Spleen (tissue), 11 donors: ENCODE measurements around the gene ZNF280D. TPM values are rescaled to one million over a fixed set of nuclear protein-coding genes. Genes with fewer than 3 reads are reported as not detected.

ENCODE experiments used
- DNase-seq: peaks from one replicate; pipeline ENCODE4 v3.0.0-alpha.2; 2020
- H3K27ac ChIP-seq, 8 donors: fragments of 200-600 bp; sonication (generic) in 7 of 8; 1 replicate in 4 of 8; 2 replicates in 4 of 8; pipeline versions ENCODE4 v1.5.0 to v1.8.0; 2016 to 2021; ENCODE audit warnings: inconsistent platforms in 4 of 8, mild to moderate bottlenecking in 4 of 8, moderate library complexity in 1 of 8
- H3K27me3 ChIP-seq, 7 donors: fragments of 200-600 bp; sonication (generic) in 6 of 7; replicated peaks in 1 of 7; 1 replicate in 4 of 7; 2 replicates in 3 of 7; pipeline versions ENCODE4 v1.5.0 to v1.8.0; 2016 to 2021; ENCODE audit warnings: inconsistent platforms in 3 of 7, mild to moderate bottlenecking in 1 of 7
- H3K36me3 ChIP-seq, 6 donors: fragments of 200-600 bp; sonication (generic) in 5 of 6; 1 replicate in 4 of 6; 2 replicates in 2 of 6; pipeline versions ENCODE4 v1.5.0 to v1.8.0; 2016 to 2021; ENCODE audit warnings: inconsistent platforms in 2 of 6
- H3K4me1 ChIP-seq, 6 donors: fragments of 200-600 bp; sonication (generic) in 5 of 6; 1 replicate in 3 of 6; 2 replicates in 3 of 6; pipeline versions ENCODE4 v1.5.0 to v1.8.0; 2016 to 2021; ENCODE audit warnings: inconsistent platforms in 3 of 6
- H3K4me3 ChIP-seq, 8 donors: fragments of 200-600 bp; sonication (generic) in 7 of 8; 1 replicate in 4 of 8; 2 replicates in 4 of 8; pipeline versions ENCODE4 v1.5.0 to v1.8.0; 2016 to 2021; ENCODE audit warnings: inconsistent platforms in 4 of 8, mild to moderate bottlenecking in 4 of 8, moderate library complexity in 2 of 8
- H3K9me3 ChIP-seq, 8 donors: fragments of 200-600 bp; sonication (generic) in 7 of 8; 1 replicate in 4 of 8; 2 replicates in 4 of 8; pipeline versions ENCODE4 v1.5.0 to v1.8.0; 2016 to 2021; ENCODE audit warnings: inconsistent platforms in 4 of 8
- POLR2A ChIP-seq, 3 donors: fragments of 450-650 bp; IDR thresholded peaks; one replicate each; pipeline ENCODE4 v1.5.1; 2017; ENCODE audit warnings: antibody characterized with exemption in 3 of 3, mild to moderate bottlenecking in 1 of 3
- POLR2AphosphoS5 ChIP-seq, 3 donors: sonication (generic); formaldehyde crosslinking; IDR thresholded peaks; one replicate each; pipeline ENCODE4 v1.5.1; 2017; ENCODE audit warnings: antibody characterized with exemption in 3 of 3
- WGBS, 5 donors: extraction: QIAGEN DNeasy Blood & Tissue Kit in 3 of 5; methylation state at CpG; one replicate each; pipeline versions ENCODE4 v1.1.5 to v1.1.7; 2013 to 2018; 5-methylcytosine and 5-hydroxymethylcytosine counted together
- intact Hi-C: fragments of 100-400 bp; cut with DNase I; formaldehyde crosslinking; loops from one replicate; pipeline ENCODE4 v1.15.0; 2023; ENCODE audit warnings: low total_unique reads
- polyA plus RNA-seq, 3 donors: library from polyadenylated mRNA; stranded (reverse); fragments of 200-250 nt; gene quantifications; one replicate each; pipeline ENCODE4 v1.2.1, GENCODE V29; 2013
- total RNA-seq, 7 donors: library from RNA; depleted of rRNA in 3 of 7; stranded (reverse); fragments of >200 nt in 3 of 7; fragmentation: NEBNext Ultra II Directional in 4 of 7; extraction: Animal tissue kit (Norgen Biotek cat#: 25700) in 4 of 7; gene quantifications; one replicate each; pipeline versions ENCODE4 v1.1.0 to v1.2.1, GENCODE V29; 2016 to 2021
- TF ChIP-seq, protein P1 (sequence below), 11 experiments: fragments of 200-600 bp in 7 of 11; fragments of 450-650 bp in 4 of 11; sonication (generic) in 4 of 11; IDR thresholded peaks in 8 of 11; conservative IDR thresholded peaks in 3 of 11; 1 replicate in 7 of 11; 2 replicates in 4 of 11; pipeline versions ENCODE4 v1.4.0 to v1.8.0; 2016 to 2021; ENCODE audit warnings: antibody characterized with exemption in 11 of 11, inconsistent platforms in 4 of 11, mild to moderate bottlenecking in 1 of 11
- donor health status: healthy with polysubstance abuse.
- donor health status: DM: no; HTN: no; CAD: no; lungs with moderate emphysema.
- donor health status: DM: no; HTN: no; CAD: no.
- donor health status: Bipolar disorder and iron deficiency.
- donor health status: healthy.
- donor health status: DM: no; HTN: no; CAD: no.
- donor health status: DM: yes; HTN: yes; CAD: no.

ZNF280D gene
- total and polyA plus RNA-seq, 10 donors: 15.5 to 71.3 (median 44.4) TPM

DNA sequence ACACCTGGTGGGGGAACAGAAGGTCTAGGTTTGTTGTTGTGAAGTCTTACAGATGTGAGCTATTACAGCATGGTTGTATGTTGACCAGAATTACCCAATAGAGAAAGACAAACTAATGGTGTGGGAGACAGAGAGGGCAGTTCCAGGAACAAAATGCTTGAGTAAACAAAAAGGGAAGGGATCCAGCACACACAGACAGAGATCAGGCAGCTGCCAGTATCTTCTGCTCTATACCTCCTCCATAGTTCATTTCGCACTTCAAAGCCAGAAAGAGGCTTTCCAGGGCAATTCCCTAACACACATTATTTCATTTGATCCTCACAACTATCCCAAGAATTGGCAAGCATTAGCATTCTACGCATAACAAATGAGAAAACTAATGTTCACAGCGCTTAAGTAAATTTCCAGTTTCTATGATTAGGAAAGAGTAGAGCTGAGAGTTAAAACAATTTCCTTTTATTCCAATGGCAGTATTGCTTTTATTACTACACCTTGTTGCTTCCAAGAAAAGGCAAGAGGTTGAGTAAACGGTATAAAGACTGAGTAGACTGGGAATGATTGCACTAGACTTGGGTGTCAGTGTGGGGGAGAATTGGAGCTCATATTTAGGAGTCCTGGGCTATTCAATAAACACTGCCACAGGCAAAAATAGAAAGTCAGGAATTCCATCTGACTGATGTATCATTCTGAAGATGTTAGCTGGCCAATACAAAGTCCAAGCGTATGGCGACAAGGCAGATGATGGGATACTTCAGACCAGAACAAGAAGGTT is 39.7 kb upstream of the ZNF280D start:
- H3K27me3 ChIP-seq: no peaks in the 10 kb centered on the region
- intact Hi-C loops: no loop called here
- TF ChIP-seq, protein P1, sequence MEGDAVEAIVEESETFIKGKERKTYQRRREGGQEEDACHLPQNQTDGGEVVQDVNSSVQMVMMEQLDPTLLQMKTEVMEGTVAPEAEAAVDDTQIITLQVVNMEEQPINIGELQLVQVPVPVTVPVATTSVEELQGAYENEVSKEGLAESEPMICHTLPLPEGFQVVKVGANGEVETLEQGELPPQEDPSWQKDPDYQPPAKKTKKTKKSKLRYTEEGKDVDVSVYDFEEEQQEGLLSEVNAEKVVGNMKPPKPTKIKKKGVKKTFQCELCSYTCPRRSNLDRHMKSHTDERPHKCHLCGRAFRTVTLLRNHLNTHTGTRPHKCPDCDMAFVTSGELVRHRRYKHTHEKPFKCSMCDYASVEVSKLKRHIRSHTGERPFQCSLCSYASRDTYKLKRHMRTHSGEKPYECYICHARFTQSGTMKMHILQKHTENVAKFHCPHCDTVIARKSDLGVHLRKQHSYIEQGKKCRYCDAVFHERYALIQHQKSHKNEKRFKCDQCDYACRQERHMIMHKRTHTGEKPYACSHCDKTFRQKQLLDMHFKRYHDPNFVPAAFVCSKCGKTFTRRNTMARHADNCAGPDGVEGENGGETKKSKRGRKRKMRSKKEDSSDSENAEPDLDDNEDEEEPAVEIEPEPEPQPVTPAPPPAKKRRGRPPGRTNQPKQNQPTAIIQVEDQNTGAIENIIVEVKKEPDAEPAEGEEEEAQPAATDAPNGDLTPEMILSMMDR (IDR thresholded peaks at IDR 0.05 in 8 of 11, conservative IDR thresholded peaks at IDR 0.05 in 3 of 11): no peak
- no peak for TF ChIP-seq POLR2A (IDR thresholded peaks at IDR 0.05)
- TF ChIP-seq POLR2AphosphoS5 (IDR thresholded peaks at IDR 0.05): no peak
- no peaks in the 10 kb centered on the region for H3K36me3 ChIP-seq
- peaks cover 0 to 10% (median 0%) of the 10 kb centered on the region in 6 donors for H3K4me1 ChIP-seq
- no peak for DNase-seq
- WGBS, 5 donors: 77 to 92% (median 81%) methylated on average over 6 of the region's 6 CpGs
- H3K9me3 ChIP-seq: no peaks in the 10 kb centered on the region
- H3K4me3 ChIP-seq: no peak overlapping the region
- H3K27ac ChIP-seq: no peak overlapping the region

DNA sequence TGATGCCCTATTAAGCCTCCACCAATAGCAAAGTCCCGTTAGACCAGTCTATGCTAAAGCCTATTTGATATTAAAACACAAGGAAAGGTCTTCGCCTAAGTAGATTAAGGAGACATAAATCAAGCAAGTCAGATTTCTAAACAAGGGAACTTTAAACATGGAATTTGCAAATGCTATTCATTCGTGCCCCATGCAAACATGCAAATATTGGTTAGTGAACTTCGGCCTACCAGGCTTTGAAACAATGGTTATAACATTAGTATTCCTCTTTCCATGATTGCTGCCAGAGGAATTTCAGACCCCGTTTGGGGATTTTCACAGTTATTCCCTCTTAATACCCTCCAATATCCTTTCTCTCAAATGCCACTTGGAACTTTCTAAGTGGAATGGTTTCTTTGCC is 36.9 kb upstream of the ZNF280D start:
- no peak overlapping the region for H3K4me3 ChIP-seq
- H3K4me1 ChIP-seq: peaks cover 0 to 5% (median 0%) of the 10 kb centered on the region in 6 donors
- no peak overlapping the region for H3K27ac ChIP-seq
- no peaks in the 10 kb centered on the region for H3K9me3 ChIP-seq
- 90 to 93% (median 91%) methylated on average over 5 of the region's 5 CpGs for WGBS, 5 donors
- no peak for DNase-seq
- no peaks in the 10 kb centered on the region for H3K27me3 ChIP-seq
- no peaks in the 10 kb centered on the region for H3K36me3 ChIP-seq
- intact Hi-C loops: no loop called here
- TF ChIP-seq, protein P1 (IDR thresholded peaks at IDR 0.05 in 8 of 11, conservative IDR thresholded peaks at IDR 0.05 in 3 of 11): no peak

DNA sequence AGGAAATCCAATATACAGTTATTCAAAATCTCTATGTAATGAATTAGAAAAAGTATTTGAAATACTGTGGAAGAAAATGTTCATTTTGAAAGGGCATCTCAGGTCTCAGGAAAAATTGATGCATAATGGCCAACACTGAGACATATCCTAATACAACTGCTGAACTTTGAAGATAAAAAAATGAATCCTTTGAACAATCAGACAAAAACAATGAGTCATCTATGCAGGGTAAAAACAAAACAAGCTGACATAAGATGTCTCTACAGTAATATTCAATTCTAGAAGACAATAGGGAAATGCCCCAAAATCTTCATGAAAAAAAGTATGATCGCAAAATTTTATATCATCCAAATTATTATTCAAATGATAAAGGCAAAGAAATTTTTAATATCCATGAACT is 34.0 kb upstream of the ZNF280D start:
- H3K27me3 ChIP-seq: no peaks in the 10 kb centered on the region
- H3K4me3 ChIP-seq: no peak overlapping the region
- intact Hi-C loops: no loop called here
- DNase-seq: no peak
- TF ChIP-seq, protein P1 (IDR thresholded peaks at IDR 0.05 in 8 of 11, conservative IDR thresholded peaks at IDR 0.05 in 3 of 11): no peak
- TF ChIP-seq POLR2A (IDR thresholded peaks at IDR 0.05) (no peak), POLR2AphosphoS5 (IDR thresholded peaks at IDR 0.05) (no peak)
- no peaks in the 10 kb centered on the region for H3K36me3 ChIP-seq
- H3K9me3 ChIP-seq: no peaks in the 10 kb centered on the region
- peaks cover 0 to 20% (median 4%) of the 10 kb centered on the region in 6 donors for H3K4me1 ChIP-seq
- H3K27ac ChIP-seq: no peak overlapping the region
- 75 to 87% (median 85%) methylated on average over 1 of the region's 1 CpG for WGBS, 5 donors

DNA sequence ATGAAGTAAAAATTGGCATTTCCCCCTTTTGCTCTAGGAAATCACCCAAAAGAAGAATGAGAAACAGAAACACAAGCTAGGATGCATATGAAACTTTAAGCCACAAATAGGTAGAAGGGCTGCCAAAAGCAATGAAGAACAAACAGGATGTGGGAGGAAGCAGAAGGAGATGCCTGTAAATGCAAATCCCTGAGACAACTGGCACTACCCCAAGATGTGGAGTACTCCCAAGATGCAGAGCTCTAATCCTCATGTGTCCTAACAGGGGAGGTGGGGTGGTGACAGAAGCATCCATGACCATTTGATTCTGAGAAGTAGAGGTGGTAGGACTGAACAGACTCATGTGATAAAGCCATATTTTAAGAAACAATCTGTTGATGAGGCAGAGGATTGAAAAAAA is 31.9 kb upstream of the ZNF280D start:
- no peak for DNase-seq
- no peak overlapping the region for H3K4me3 ChIP-seq
- H3K4me1 ChIP-seq: peaks cover 0 to 20% (median 4%) of the 10 kb centered on the region in 6 donors
- TF ChIP-seq POLR2AphosphoS5 (IDR thresholded peaks at IDR 0.05) (no peak), POLR2A (IDR thresholded peaks at IDR 0.05) (no peak)
- TF ChIP-seq, protein P1 (IDR thresholded peaks at IDR 0.05 in 8 of 11, conservative IDR thresholded peaks at IDR 0.05 in 3 of 11): no peak
- intact Hi-C loops: no loop called here
- H3K27ac ChIP-seq: peak overlapping the region in 1 of 8 donors; percentile 19
- no peaks in the 10 kb centered on the region for H3K9me3 ChIP-seq
- H3K36me3 ChIP-seq: no peaks in the 10 kb centered on the region
- H3K27me3 ChIP-seq: no peaks in the 10 kb centered on the region
